Measurements from ENCODE around the gene NEUROD2.

NEUROD2 gene
- total RNA-seq: 0 reads per million in 2 donors

GRCh38 chr17:39607851-39608130, at the start of gene NEUROD2:
NEUROD2 (minus strand) TSS chr17:39607920; CDS start chr17:39606599, 1,321 bp downstream.
- no peak for DNase-seq

- DNase-seq: no peak
Observed at GRCh38 chr17:39655105-39655504, 47.4 kb upstream of the NEUROD2 start.

GRCh38 chr17:39653662-39654331, 46.1 kb upstream of the NEUROD2 start:
- peak; percentile 54 to 77 (median 67) for DNase-seq

GRCh38 chr17:39653316-39653661, 45.6 kb upstream of the NEUROD2 start:
- no peak for DNase-seq

- no peak for DNase-seq
Observed at GRCh38 chr17:39652587-39653315, 45.0 kb upstream of the NEUROD2 start.

GRCh38 chr17:39651923-39652586, 44.3 kb upstream of the NEUROD2 start:
- no peak for DNase-seq

GRCh38 chr17:39650121-39650579, 42.4 kb upstream of the NEUROD2 start:
- no peak for DNase-seq

GRCh38 chr17:39648616-39649366, 41.1 kb upstream of the NEUROD2 start:
- DNase-seq: no peak

- no peak for DNase-seq
Observed at GRCh38 chr17:39647256-39647655, 39.5 kb upstream of the NEUROD2 start.

- no peak for DNase-seq
Observed at GRCh38 chr17:39643271-39643670, 35.6 kb upstream of the NEUROD2 start.

- no peak for DNase-seq
Observed at GRCh38 chr17:39642291-39643074, 34.8 kb upstream of the NEUROD2 start.

- no peak for DNase-seq
Observed at GRCh38 chr17:39641883-39642282, 34.2 kb upstream of the NEUROD2 start.

GRCh38 chr17:39641097-39641496, 33.4 kb upstream of the NEUROD2 start:
- no peak for DNase-seq

- DNase-seq: no peak
Observed at GRCh38 chr17:39640591-39641031, 32.9 kb upstream of the NEUROD2 start.

- DNase-seq: no peak
Observed at GRCh38 chr17:39639566-39640458, 32.1 kb upstream of the NEUROD2 start.

GRCh38 chr17:39639043-39639442, 31.3 kb upstream of the NEUROD2 start:
- DNase-seq: no peak

GRCh38 chr17:39638317-39638716, 30.6 kb upstream of the NEUROD2 start:
- no peak for DNase-seq

GRCh38 chr17:39636927-39637736, 29.4 kb upstream of the NEUROD2 start, which contains the start of gene STARD3:
STARD3 (plus strand) TSS chr17:39637144; CDS start chr17:39653532, 16,388 bp downstream.
- peak; percentile 82 to 94 (median 88) for DNase-seq

GRCh38 chr17:39636587-39636926, 28.8 kb upstream of the NEUROD2 start:
- no peak for DNase-seq

GRCh38 chr17:39635614-39636176, 28.0 kb upstream of the NEUROD2 start:
- DNase-seq: no peak
